ENCODE results near the gene TMEM150C. TPM values are rescaled to one million over a fixed set of nuclear protein-coding genes. Genes with fewer than 3 reads are reported as not detected.

TMEM150C gene
- total and polyA plus RNA-seq, 7 donors = 1.2 to 25.7 (median 11.2) TPM

DNA sequence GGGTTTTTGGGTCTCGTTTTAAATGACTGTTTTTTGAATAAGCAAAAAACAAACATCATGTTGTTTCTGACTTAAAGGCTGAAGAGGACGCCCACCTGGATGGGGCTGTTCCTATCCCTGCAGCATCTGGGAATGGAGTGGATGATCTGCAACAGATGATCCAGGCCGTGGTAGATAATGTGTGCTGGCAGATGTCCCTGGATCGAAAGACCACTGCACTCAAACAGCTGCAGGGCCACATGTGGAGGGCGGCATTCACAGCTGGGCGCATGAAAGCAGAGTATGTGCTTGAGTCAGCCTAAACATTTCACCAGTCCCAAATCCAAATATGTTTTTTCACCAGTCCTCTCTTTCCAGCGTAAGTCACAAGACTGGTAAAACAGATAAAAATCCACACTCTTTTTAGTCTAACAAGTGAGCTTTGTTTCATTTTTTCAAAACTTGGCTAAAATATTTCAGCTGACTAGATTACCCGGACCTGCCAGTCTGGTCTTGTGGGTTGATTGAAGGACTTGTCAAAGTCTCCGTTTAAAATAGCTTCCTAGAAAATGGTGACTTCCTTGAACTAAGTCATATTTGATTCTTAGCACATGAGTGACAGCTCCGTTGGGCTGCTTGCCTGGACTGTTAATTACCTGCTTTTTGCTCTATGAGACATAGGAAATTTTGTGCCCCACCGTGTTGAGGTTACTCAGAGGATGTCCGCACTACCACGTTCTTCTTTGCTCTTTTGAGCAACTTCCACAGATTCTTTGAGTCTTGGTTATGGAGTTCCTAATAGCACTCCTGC is 110.6 kb downstream of the TMEM150C start:
- no peaks in the 10 kb centered on the region for H3K9me3 ChIP-seq
- no peaks in the 10 kb centered on the region for H3K4me1 ChIP-seq
- WGBS, 2 donors = 84 to 88% methylated on average over 13 of the region's 13 CpGs
- no peak for DNase-seq
- no peak for TF ChIP-seq CTCF (IDR thresholded peaks at IDR 0.05)
- no peak for TF ChIP-seq POLR2AphosphoS5 (IDR thresholded peaks at IDR 0.05)
- TF ChIP-seq POLR2A (IDR thresholded peaks at IDR 0.05) = no peak
- TF ChIP-seq EP300 (IDR thresholded peaks at IDR 0.05) = no peak
- intact Hi-C loops (cut with DNase I) = no loop called here
- H3K27me3 ChIP-seq = no peaks in the 10 kb centered on the region
- peaks cover 8 to 58% (median 16%) of the 10 kb centered on the region in 4 donors for H3K36me3 ChIP-seq
- no peak overlapping the region for H3K27ac ChIP-seq
- H3K4me3 ChIP-seq = no peak overlapping the region

- peaks cover 8 to 39% (median 16%) of the 10 kb centered on the region in 4 donors for H3K36me3 ChIP-seq
- intact Hi-C loops (cut with DNase I) = no loop called here
- H3K27ac ChIP-seq = no peak overlapping the region
- DNase-seq = no peak
- H3K9me3 ChIP-seq = no peaks in the 10 kb centered on the region
- TF ChIP-seq EP300 (IDR thresholded peaks at IDR 0.05) (no peak), POLR2AphosphoS5 (IDR thresholded peaks at IDR 0.05) (no peak)
- WGBS, 2 donors = 100% methylated on average over 1 of the region's 1 CpG
- H3K4me3 ChIP-seq = no peak overlapping the region
- no peaks in the 10 kb centered on the region for H3K27me3 ChIP-seq
- H3K4me1 ChIP-seq = no peaks in the 10 kb centered on the region
Observed at GRCh38 chr4:82447886-82448285, 113.9 kb downstream of the TMEM150C start.

GRCh38 chr4:82439088-82439487 is 122.7 kb downstream of the TMEM150C start:
- intact Hi-C loops (cut with DNase I) = no loop called here
- TF ChIP-seq POLR2AphosphoS5 (IDR thresholded peaks at IDR 0.05) = no peak
- no peak for TF ChIP-seq CTCF (IDR thresholded peaks at IDR 0.05)
- TF ChIP-seq EP300 (IDR thresholded peaks at IDR 0.05) = no peak
- no peak for TF ChIP-seq POLR2A (IDR thresholded peaks at IDR 0.05)

DNA sequence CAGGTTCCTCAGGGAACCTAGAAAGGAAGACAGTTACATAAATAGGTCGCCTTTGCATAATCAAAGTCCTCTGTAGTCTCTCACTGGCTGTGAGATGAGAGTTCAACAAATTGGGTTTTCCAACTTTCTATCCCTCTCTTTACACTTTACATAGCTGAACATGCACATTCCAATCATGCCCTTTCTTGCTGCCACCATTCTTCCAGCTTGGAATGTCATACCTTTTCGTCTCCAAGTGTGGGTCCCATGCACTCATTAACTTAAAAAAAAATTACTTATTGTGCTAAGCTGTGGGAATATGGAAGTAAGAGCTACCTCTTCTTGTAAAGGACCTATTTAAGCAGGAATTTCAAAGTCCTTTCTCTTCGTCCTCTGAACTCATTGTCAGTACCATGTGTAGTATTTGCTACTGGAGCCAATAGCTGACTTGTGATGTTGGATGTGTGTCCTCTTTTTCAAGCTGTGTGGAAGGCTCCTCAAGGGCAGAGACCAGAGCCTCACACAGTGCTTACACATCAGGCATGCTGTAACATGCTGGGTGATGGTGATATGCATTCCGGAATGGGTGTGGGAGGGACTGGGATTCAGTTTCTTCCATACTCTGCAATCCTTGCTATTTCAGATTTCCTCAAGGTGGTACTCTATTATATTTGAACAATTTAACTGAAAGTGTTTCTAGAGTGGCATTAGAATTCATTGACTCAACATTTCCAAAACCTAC is 124.3 kb downstream of the TMEM150C start:
- no peak for TF ChIP-seq EP300 (IDR thresholded peaks at IDR 0.05)
- no peak for TF ChIP-seq CTCF (IDR thresholded peaks at IDR 0.05)
- TF ChIP-seq POLR2A (IDR thresholded peaks at IDR 0.05) = no peak
- no peak for TF ChIP-seq POLR2AphosphoS5 (IDR thresholded peaks at IDR 0.05)
- WGBS, 2 donors = 94 to 95% methylated on average over 4 of the region's 4 CpGs
- no peaks in the 10 kb centered on the region for H3K27me3 ChIP-seq
- intact Hi-C loops (cut with DNase I) = no loop called here
- no peak for DNase-seq
- H3K36me3 ChIP-seq = no peaks in the 10 kb centered on the region
- H3K9me3 ChIP-seq = no peaks in the 10 kb centered on the region
- no peaks in the 10 kb centered on the region for H3K4me1 ChIP-seq
- H3K4me3 ChIP-seq = no peak overlapping the region
- H3K27ac ChIP-seq = no peak overlapping the region

More at GRCh38 chr4:82439088-82439487, 122.7 kb downstream of the TMEM150C start:
- no peaks in the 10 kb centered on the region for H3K27me3 ChIP-seq
- H3K9me3 ChIP-seq = no peaks in the 10 kb centered on the region
- H3K27ac ChIP-seq = no peak overlapping the region
- H3K36me3 ChIP-seq = no peaks in the 10 kb centered on the region
- no peak for DNase-seq
- WGBS, 2 donors = 64 to 85% methylated on average over 2 of the region's 2 CpGs
- H3K4me3 ChIP-seq = no peak overlapping the region
- H3K4me1 ChIP-seq = no peaks in the 10 kb centered on the region

GRCh38 chr4:82436780-82437179 is 125.0 kb downstream of the TMEM150C start:
- no peaks in the 10 kb centered on the region for H3K9me3 ChIP-seq
- H3K27me3 ChIP-seq = no peaks in the 10 kb centered on the region
- no peaks in the 10 kb centered on the region for H3K36me3 ChIP-seq
- intact Hi-C loops (cut with DNase I) = no loop called here
- H3K4me1 ChIP-seq = peaks cover 0 to 6% (median 2%) of the 10 kb centered on the region in 4 donors
- no peak for DNase-seq
- TF ChIP-seq POLR2A (IDR thresholded peaks at IDR 0.05) = no peak
- no peak for TF ChIP-seq CTCF (IDR thresholded peaks at IDR 0.05)
- no peak for TF ChIP-seq POLR2AphosphoS5 (IDR thresholded peaks at IDR 0.05)
- TF ChIP-seq EP300 (IDR thresholded peaks at IDR 0.05) = no peak
- H3K27ac ChIP-seq = no peak overlapping the region
- WGBS, 2 donors = 96% methylated on average over 4 of the region's 4 CpGs
- no peak overlapping the region for H3K4me3 ChIP-seq
